A549 treated with CORT108297 at 1 μM for 4 hours (cell line): ENCODE data around the gene TEX51. TPM values are rescaled to one million over a fixed set of nuclear protein-coding genes. Genes with fewer than 3 reads are reported as not detected.

Experiments
- total RNA-seq: library from RNA; stranded (reverse); fragments of 200-300 nt; extraction: Qiagen RNA extraction; gene quantifications from 5 replicates; pipeline ENCODE4 v1.2.3, GENCODE V29; 2022

Gene TEX51
- total RNA-seq: not detected in 5 replicates

DNA sequence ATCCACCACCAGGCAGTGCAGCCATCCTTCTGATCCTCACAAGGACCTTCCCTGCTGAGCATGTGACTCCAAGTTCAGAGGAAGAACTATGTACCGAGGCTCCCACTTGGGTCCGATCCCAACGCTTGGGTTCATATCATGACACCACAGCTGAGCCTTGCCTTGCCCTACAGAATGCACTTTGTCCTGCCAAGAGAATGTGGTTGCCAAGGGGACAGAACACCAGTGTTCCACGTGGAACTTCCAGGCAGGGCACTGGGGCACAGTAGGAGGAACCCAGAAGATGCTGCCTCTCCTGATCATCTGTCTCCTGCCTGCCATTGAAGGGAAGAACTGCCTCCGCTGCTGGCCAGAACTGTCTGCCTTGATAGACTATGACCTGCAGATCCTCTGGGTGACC is at the start of gene TEX51:
Gene TEX51, plus strand, starts transcription at position 255 of the 400 bp plus-strand sequence. Its CDS starts 29 bp downstream, at position 284.

Other genes starting within 250 kb of the TEX51 start
- gene GYPC, start 242.7 kb upstream of the TEX51 start, total RNA-seq: not detected in 5 replicates
- gene BIN1, start 208.3 kb downstream of the TEX51 start, total RNA-seq: 28.2 to 30.9 TPM (median 30.2 TPM) in 5 replicates